H1 (cell line): Measurements from ENCODE around the gene GNAT2. TPM values are rescaled to one million over a fixed set of nuclear protein-coding genes. Genes with fewer than 3 reads are reported as not detected.

ENCODE experiments used
- CTCF ChIA-PET: fragments of 300-600 bp; sonication (Branson Sonifier 250); formaldehyde crosslinking; loops from one replicate; lab custom pipeline; 2021; ENCODE audit not compliant: partially characterized antibody; lab: Charles Lee
- POLR2A ChIA-PET: fragments of 300-600 bp; sonication (Branson Sonifier 250); formaldehyde crosslinking; loops from one replicate; lab custom pipeline; 2021; ENCODE audit warnings: inconsistent platforms; ENCODE audit not compliant: partially characterized antibody; lab: Charles Lee
- DNase-seq, 2 experiments: peaks; one replicate each; pipeline versions ENCODE4 v3.0.0 to v3.0.0-alpha.2; 2010 to 2022; ENCODE audit warnings: low spot score in 2 of 2, low read depth in 1 of 2, mixed read lengths in 1 of 2
- FAIRE-seq: peaks from 2 replicates; lab custom pipeline; 2011; peaks lifted over from hg19 to GRCh38; lab: Jason Lieb, UNC
- H2AFZ ChIP-seq: 2 replicates; pipeline ENCODE4 v1.8.1; 2012; ENCODE audit warnings: low read length, inconsistent platforms
- H2AK5ac ChIP-seq: 2 replicates; pipeline ENCODE4 v1.6.1; 2013; ENCODE audit warnings: low read depth, low read length
- H2BK120ac ChIP-seq: replicated peaks from 2 replicates; pipeline ENCODE3; 2013; ENCODE audit warnings: low read depth, low read length, inconsistent platforms
- H2BK12ac ChIP-seq: 2 replicates; pipeline ENCODE4 v1.6.1; 2013; ENCODE audit warnings: low read depth, low read length
- H2BK15ac ChIP-seq: 2 replicates; pipeline ENCODE4 v1.6.1; 2013; ENCODE audit warnings: low read length
- H2BK20ac ChIP-seq: 2 replicates; pipeline ENCODE4 v1.6.1; 2013; ENCODE audit warnings: low read length
- H2BK5ac ChIP-seq: 2 replicates; pipeline ENCODE4 v1.6.1; 2013; ENCODE audit warnings: low read depth, low read length
- H3K14ac ChIP-seq: 2 replicates; pipeline ENCODE4 v1.6.1; 2013; ENCODE audit warnings: inconsistent platforms; ENCODE audit not compliant: insufficient read length
- H3K18ac ChIP-seq: 2 replicates; pipeline ENCODE4 v1.6.1; 2013; ENCODE audit warnings: low read length; ENCODE audit errors: extremely low read depth
- H3K23ac ChIP-seq: 2 replicates; pipeline ENCODE4 v1.6.1; 2013; ENCODE audit warnings: inconsistent platforms; ENCODE audit not compliant: insufficient read length
- H3K23me2 ChIP-seq: 2 replicates; pipeline ENCODE4 v1.6.1; 2013; ENCODE audit warnings: low read depth, low read length
- H3K27ac ChIP-seq: 2 replicates; pipeline ENCODE4 v1.6.1; 2011; ENCODE audit warnings: low read depth, low read length, inconsistent platforms
- H3K27me3 ChIP-seq, 4 experiments: replicated peaks in 1 of 4; 1 replicate in 1 of 4; 2 replicates in 3 of 4; pipeline versions ENCODE4 v1.6.1 to v1.8.1; 2011 to 2013; ENCODE audit warnings: low read length in 3 of 4, mild to moderate bottlenecking in 3 of 4, inconsistent platforms in 2 of 4, mixed read lengths in 2 of 4, moderate library complexity in 1 of 4; ENCODE audit not compliant: control insufficient read depth in 3 of 4, insufficient read depth in 3 of 4; ENCODE audit errors: extremely low read depth in 1 of 4
- H3K36me3 ChIP-seq, 4 experiments: 2 replicates each; pipeline versions ENCODE4 v1.6.1 to v1.8.1; 2011 to 2013; ENCODE audit warnings: mild to moderate bottlenecking in 4 of 4, low read length in 3 of 4, moderate library complexity in 2 of 4, control low read depth in 1 of 4, inconsistent platforms in 1 of 4; ENCODE audit not compliant: insufficient read depth in 4 of 4, control insufficient read depth in 2 of 4
- H3K4ac ChIP-seq: replicated peaks from 2 replicates; pipeline ENCODE3; 2013; ENCODE audit warnings: low read length, low read depth, mixed read lengths, inconsistent platforms; ENCODE audit not compliant: insufficient read length
- H3K4me1 ChIP-seq, 4 experiments: replicated peaks in 1 of 4; 1 replicate in 1 of 4; 2 replicates in 3 of 4; pipeline versions ENCODE4 v1.6.1 to v1.8.1; 2011 to 2013; ENCODE audit warnings: low read length in 3 of 4, inconsistent platforms in 2 of 4, mixed read lengths in 1 of 4; ENCODE audit not compliant: insufficient read depth in 4 of 4, control insufficient read depth in 3 of 4
- H3K4me2 ChIP-seq, 2 experiments: 2 replicates each; pipeline versions ENCODE4 v1.6.1 to v1.8.1; 2011 to 2013; ENCODE audit warnings: low read depth in 2 of 2, low read length in 2 of 2, control low read depth in 1 of 2, inconsistent platforms in 1 of 2, mild to moderate bottlenecking in 1 of 2; ENCODE audit not compliant: insufficient read depth in 1 of 2
- H3K4me3 ChIP-seq, 4 experiments: fragments of 200-600, 300-600 bp in 1 of 4; sonication (generic), shearing (Covaris generic), sonication (Bioruptor Twin) in 1 of 4; 2 replicates each; pipeline versions ENCODE4 v1.5.1 to v1.8.1; 2011 to 2016; ENCODE audit warnings: low read length in 4 of 4, low read depth in 3 of 4, control low read depth in 2 of 4, inconsistent platforms in 2 of 4, mild to moderate bottlenecking in 2 of 4, mixed read lengths in 1 of 4, moderate library complexity in 1 of 4; ENCODE audit not compliant: insufficient read depth in 2 of 4; ENCODE audit errors: extremely low read depth in 1 of 4
- H3K56ac ChIP-seq: replicated peaks from 2 replicates; pipeline ENCODE3; 2013; ENCODE audit warnings: low read depth, mild to moderate bottlenecking, mixed read lengths, low read length, inconsistent platforms; ENCODE audit not compliant: insufficient read length
- H3K79me1 ChIP-seq: 2 replicates; pipeline ENCODE4 v1.6.1; 2013; ENCODE audit warnings: low read depth, low read length, control low read depth
- H3K79me2 ChIP-seq, 2 experiments: 2 replicates each; pipeline versions ENCODE4 v1.6.1 to v1.8.1; 2012 to 2013; ENCODE audit warnings: low read length in 2 of 2, mild to moderate bottlenecking in 2 of 2, inconsistent platforms in 1 of 2; ENCODE audit not compliant: insufficient read depth in 2 of 2, control insufficient read depth in 1 of 2
- H3K9ac ChIP-seq, 4 experiments: replicated peaks in 1 of 4; 1 replicate in 1 of 4; 2 replicates in 3 of 4; pipeline versions ENCODE4 v1.6.1 to v1.8.1; 2011 to 2013; ENCODE audit warnings: low read depth in 3 of 4, low read length in 3 of 4, control low read depth in 2 of 4, mild to moderate bottlenecking in 2 of 4, moderate library complexity in 2 of 4, inconsistent platforms in 1 of 4; ENCODE audit errors: extremely low read depth in 1 of 4
- H3K9me3 ChIP-seq, 2 experiments: 2 replicates each; pipeline versions ENCODE4 v1.6.1 to v1.8.1; 2012 to 2013; ENCODE audit warnings: mild to moderate bottlenecking in 2 of 2, moderate library complexity in 2 of 2, control low read depth in 1 of 2, inconsistent platforms in 1 of 2, low read depth in 1 of 2, low read length in 1 of 2, mixed read lengths in 1 of 2; ENCODE audit not compliant: insufficient read depth in 2 of 2
- H4K20me1 ChIP-seq, 2 experiments: replicated peaks in 1 of 2; 2 replicates each; pipeline versions ENCODE3 to v1.8.1; 2011 to 2013; ENCODE audit warnings: inconsistent platforms in 2 of 2, low read length in 2 of 2, mild to moderate bottlenecking in 1 of 2; ENCODE audit not compliant: insufficient read depth in 2 of 2, control insufficient read depth in 1 of 2
- H4K5ac ChIP-seq: 2 replicates; pipeline ENCODE4 v1.6.1; 2013; ENCODE audit warnings: low read length, low read depth, mixed read lengths, inconsistent platforms; ENCODE audit not compliant: insufficient read length
- H4K8ac ChIP-seq: 2 replicates; pipeline ENCODE4 v1.8.0; 2013; ENCODE audit warnings: mild to moderate bottlenecking, moderate library complexity, low read length, inconsistent platforms; ENCODE audit not compliant: insufficient read depth; ENCODE audit errors: extremely low read depth
- H4K91ac ChIP-seq: replicated peaks from 2 replicates; pipeline ENCODE3; 2013; ENCODE audit warnings: low read length, mixed read lengths, inconsistent platforms; ENCODE audit not compliant: insufficient read length
- BACH1 ChIP-seq: IDR thresholded peaks from 2 replicates; pipeline ENCODE4 v1.6.1; 2012; ENCODE audit warnings: low read length, improper control_type of control experiment
- CEBPB ChIP-seq: IDR thresholded peaks from 2 replicates; pipeline ENCODE4 v1.6.1; 2012; ENCODE audit warnings: low read depth, low read length
- CHD2 ChIP-seq: IDR thresholded peaks from 2 replicates; pipeline ENCODE4 v1.6.1; 2012; ENCODE audit warnings: low read length, improper control_type of control experiment
- CTCF ChIP-seq, 3 experiments: IDR thresholded peaks; 1 replicate in 2 of 3; 2 replicates in 1 of 3; pipeline versions ENCODE4 v1.5.1 to v1.6.1; 2011; ENCODE audit warnings: low read length in 3 of 3, mild to moderate bottlenecking in 3 of 3, inconsistent platforms in 2 of 3, low read depth in 1 of 3, moderate library complexity in 1 of 3; ENCODE audit not compliant: insufficient read depth in 1 of 3; ENCODE audit errors: control extremely low read depth in 1 of 3
- HDAC2 ChIP-seq, 2 experiments: fragments of 300-600 bp in 1 of 2; sonication (generic) in 1 of 2; IDR thresholded peaks; 2 replicates each; pipeline ENCODE4 v1.6.1; 2011 to 2012; ENCODE audit warnings: low read depth in 2 of 2, low read length in 2 of 2, mild to moderate bottlenecking in 2 of 2, moderate library complexity in 2 of 2, borderline replicate concordance in 1 of 2, inconsistent platforms in 1 of 2
- HDAC6 ChIP-seq: IDR thresholded peaks from one replicate; pipeline ENCODE4 v1.7.1; 2012; ENCODE audit warnings: low read depth, mild to moderate bottlenecking, inconsistent platforms, low read length, moderate library complexity
- KDM5A ChIP-seq: fragments of 200-600 bp; IDR thresholded peaks from 2 replicates; pipeline ENCODE4 v1.7.1; 2012; ENCODE audit warnings: mild to moderate bottlenecking, low read length, inconsistent platforms, mixed read lengths
- MAX ChIP-seq: IDR thresholded peaks from 2 replicates; pipeline ENCODE4 v1.6.1; 2012; ENCODE audit warnings: inconsistent platforms
- PHF8 ChIP-seq: fragments of 200-600 bp; sonication (generic); conservative IDR thresholded peaks from 2 replicates; pipeline ENCODE4 v1.7.1; 2012; ENCODE audit warnings: low read depth, mild to moderate bottlenecking, inconsistent platforms, low read length, moderate library complexity
- SP4 ChIP-seq: IDR thresholded peaks from 2 replicates; pipeline ENCODE4 v1.6.1; 2012; ENCODE audit warnings: low read length, inconsistent platforms
- SRF ChIP-seq: IDR thresholded peaks from 2 replicates; pipeline ENCODE4 v1.6.1; 2011; ENCODE audit warnings: mild to moderate bottlenecking, low read depth, low read length, moderate library complexity
- WGBS, 2 experiments: shearing (Covaris generic) in 1 of 2; methylation state at CpG; one replicate each; pipeline versions ENCODE4 v1.1.6 to v1.1.7; 2013 to 2015; ENCODE audit warnings: low lambda C conversion rate in 2 of 2, mixed read lengths in 2 of 2, inconsistent platforms in 1 of 2, low coverage in 1 of 2, missing lambda C conversion rate in 1 of 2; ENCODE audit not compliant: insufficient replicate concordance in 2 of 2, insufficient coverage in 1 of 2, insufficient read length in 1 of 2; ENCODE audit errors: extremely low coverage in 1 of 2, missing lambda C conversion rate in 1 of 2; 5-methylcytosine and 5-hydroxymethylcytosine counted together
- polyA plus RNA-seq, 7 experiments: library from polyadenylated mRNA; depleted of rRNA in 3 of 7; stranded (reverse) in 5 of 7; unstranded in 2 of 7; fragments of >200 nt in 5 of 7; fragments of 200-250 nt in 2 of 7; gene quantifications; 1 replicate in 5 of 7; 2 replicates in 1 of 7; 4 replicates in 1 of 7; pipeline versions ENCODE4 v1.2.1 to v1.2.3, GENCODE V29; 2011 to 2013; ENCODE audit warnings: missing spikeins in 2 of 7, mixed read lengths in 2 of 7
- total RNA-seq: library from RNA; stranded (reverse); fragmentation: NEBNext Ultra II Directional; extraction: Animal tissue kit (Norgen Biotek cat#: 25700); gene quantifications from 2 replicates; pipeline ENCODE4 v1.2.1, GENCODE V29; 2021

Gene GNAT2
- total and polyA plus RNA-seq, 2 of the 8 experiments (the other 6 are each of a cell fraction or from before 2014, with no cell fraction given) = 0.05 TPM; not detected in 1

GRCh38 chr1:109565241-109565640, 54.2 kb downstream of the GNAT2 start:
- no peak overlapping the region for H4K8ac ChIP-seq
- POLR2A ChIA-PET = interaction anchor here (1.4 kb wide), 1 partner anchor 17 kb away, joined by 7 read pairs; the partner anchor contains the start of gene GNAI3
- H3K36me3 ChIP-seq = no peaks in the 10 kb centered on the region
- no peak overlapping the region for H2BK20ac ChIP-seq
- H3K4me2 ChIP-seq = peak overlapping the region in 1 of 2 experiments; percentile 89; a peak in 2 of 4 replicates
- H3K79me1 ChIP-seq = no peaks in the 10 kb centered on the region; the same call in 1 of the 2 replicates
- no peak overlapping the region for H4K5ac ChIP-seq
- WGBS, 2 experiments = 84% methylated on average over 2 of the region's 3 CpGs; no CpG with 5 or more reads in 1 of the 2 experiments
- peak overlapping the region; percentile 84; the same call in 1 of the 2 replicates for H2BK12ac ChIP-seq
- no peak overlapping the region for H2BK15ac ChIP-seq
- peaks cover 10 to 97% of the 10 kb centered on the region in 2 experiments; a peak in 3 of 4 replicates for H3K79me2 ChIP-seq
- no peak overlapping the region for H2AFZ ChIP-seq
- H3K9ac ChIP-seq = no peak overlapping the region
- H3K4me3 ChIP-seq = no peak overlapping the region
- H2BK5ac ChIP-seq = peak overlapping the region; percentile 55; the same call in 1 of the 2 replicates
- peak overlapping the region; percentile 70; the same call in 1 of the 2 replicates for H2AK5ac ChIP-seq
- H3K4ac ChIP-seq = no peak overlapping the region
- no peak overlapping the region for H3K23ac ChIP-seq
- H3K56ac ChIP-seq = no peak overlapping the region
- FAIRE-seq (no peak), DNase-seq (no peak)
- H4K91ac ChIP-seq = peak overlapping the region; percentile 55
- H3K4me1 ChIP-seq = peaks cover 0 to 25% (median 7%) of the 10 kb centered on the region in 4 experiments
- H3K9me3 ChIP-seq = no peaks in the 10 kb centered on the region
- H3K27me3 ChIP-seq = no peaks in the 10 kb centered on the region
- CTCF ChIA-PET = interaction anchor here (2.7 kb wide), 1 partner anchor 16 kb away, joined by 12 read pairs; the partner anchor contains the start of gene GNAI3
- peaks cover 0 to 2% of the 10 kb centered on the region in 2 experiments for H4K20me1 ChIP-seq
- no peaks in the 10 kb centered on the region for H3K23me2 ChIP-seq
- H3K14ac ChIP-seq = no peak overlapping the region
- H2BK120ac ChIP-seq = no peak overlapping the region
- H3K27ac ChIP-seq = no peak overlapping the region
- H3K18ac ChIP-seq = no peak overlapping the region
- TF ChIP-seq CTCF (IDR thresholded peaks at IDR 0.05; ENCODE audit: control extremely low read depth in 1 of 3, insufficient read depth in 1 of 3, low read depth in 1 of 3, low read length in 3 of 3) (no peak), HDAC2 (IDR thresholded peaks at IDR 0.05; ENCODE audit: borderline replicate concordance in 1 of 2, low read depth in 2 of 2, low read length in 2 of 2) (no peak), BACH1 (no peak), CHD2 (no peak), HDAC6 (no peak), PHF8 (no peak), SRF (no peak), MAX (no peak), KDM5A (no peak), SP4 (no peak), CEBPB (no peak)
